ENCODE measurements around the gene ST6GALNAC4.

GRCh38 chr9:127941062-127941960, 24.5 kb upstream of the ST6GALNAC4 start:
- TF ChIP-seq CTCF (conservative IDR thresholded peaks at IDR 0.05) (no peak), ZFX (IDR thresholded peaks at IDR 0.05) (no peak)
